K562 (cell line): ENCODE data around the gene SLX9. TPM values are rescaled to one million over a fixed set of nuclear protein-coding genes. Genes with fewer than 3 reads are reported as not detected.

ENCODE experiments used
- ATF7 ChIP-seq: fragments of 450-650 bp; IDR thresholded peaks from 2 replicates; pipeline ENCODE4 v1.7.1; 2014; ENCODE audit warnings: mild to moderate bottlenecking, moderate library complexity
- FOXO4 ChIP-seq: fragments of 450-650 bp; formaldehyde crosslinking; IDR thresholded peaks from 2 replicates; pipeline ENCODE4 v1.4.0; 2020; ENCODE audit warnings: mild to moderate bottlenecking, moderate library complexity
- FOXP4 ChIP-seq: sonication (generic); formaldehyde crosslinking; IDR thresholded peaks from 2 replicates; pipeline ENCODE4 v1.8.0; 2022; ENCODE audit warnings: mild to moderate bottlenecking, missing genetic modification reagents, borderline replicate concordance
- GATAD2A ChIP-seq: fragments of 450-650 bp; IDR thresholded peaks from 2 replicates; pipeline ENCODE4 v1.6.1; 2017
- MAX ChIP-seq: sonication (generic); formaldehyde crosslinking; IDR thresholded peaks from 2 replicates; pipeline ENCODE4 v1.9.0; 2022; ENCODE audit warnings: mild to moderate bottlenecking, missing genetic modification reagents
- NR3C1 ChIP-seq: sonication (generic); formaldehyde crosslinking; IDR thresholded peaks from 2 replicates; pipeline ENCODE4 v1.8.1; 2022; ENCODE audit warnings: missing genetic modification reagents
- PREB ChIP-seq: sonication (generic); formaldehyde crosslinking; IDR thresholded peaks from 2 replicates; pipeline ENCODE4 v1.8.1; 2023; ENCODE audit warnings: mild to moderate bottlenecking, missing genetic modification reagents
- PTBP1 ChIP-seq: fragments of 200-400 bp; formaldehyde crosslinking; IDR thresholded peaks from 2 replicates; pipeline ENCODE4 v1.6.1; 2017; ENCODE audit warnings: low read depth, low read length
- RFX7 ChIP-seq: fragments of 250-450 bp; sonication (Bioruptor Pico); IDR thresholded peaks from 2 replicates; pipeline ENCODE4 v1.5.1; 2021; ENCODE audit warnings: mild to moderate bottlenecking
- SMARCC2 ChIP-seq: fragments of 450-650 bp; IDR thresholded peaks from 2 replicates; pipeline ENCODE4 v1.6.1; 2017; ENCODE audit warnings: antibody characterized with exemption, moderate library complexity, mild to moderate bottlenecking, low read depth
- STAT5A ChIP-seq: IDR thresholded peaks from 2 replicates; pipeline ENCODE4 v1.6.1; 2012; ENCODE audit warnings: low read length, inconsistent platforms, borderline replicate concordance
- TFAP4 ChIP-seq: sonication (generic); formaldehyde crosslinking; IDR thresholded peaks from 2 replicates; pipeline ENCODE4 v1.8.0; 2022; ENCODE audit warnings: missing genetic modification reagents, mild to moderate bottlenecking, moderate library complexity, borderline replicate concordance
- THAP7 ChIP-seq: fragments of 250-450 bp; sonication (Bioruptor Pico); IDR thresholded peaks from 2 replicates; pipeline ENCODE4 v1.5.0; 2021
- THRB ChIP-seq: fragments of 450-650 bp; formaldehyde crosslinking; conservative IDR thresholded peaks from 2 replicates; pipeline ENCODE4 v1.4.0; 2022; ENCODE audit warnings: mild to moderate bottlenecking, missing genetic modification characterization
- ZBED1 ChIP-seq: IDR thresholded peaks from 2 replicates; pipeline ENCODE4 v1.6.1; 2014
- ZBTB7A ChIP-seq: IDR thresholded peaks from 2 replicates; pipeline ENCODE4 v1.6.1; 2011; ENCODE audit warnings: low read depth, mild to moderate bottlenecking, low read length, moderate library complexity, borderline replicate concordance; ENCODE audit not compliant: control insufficient read depth
- ZNF165 ChIP-seq: fragments of 250-450 bp; sonication (Bioruptor Pico); IDR thresholded peaks from 2 replicates; pipeline ENCODE4 v1.4.0; 2020; ENCODE audit warnings: borderline replicate concordance
- ZNF197 ChIP-seq: fragments of 200-800 bp; sonication (Bioruptor generic); IDR thresholded peaks from 2 replicates; pipeline ENCODE4 v1.6.1; 2016; ENCODE audit warnings: low read depth, missing genetic modification characterization, missing compliant biosample characterization
- ZNF24 ChIP-seq: fragments of 450-650 bp; IDR thresholded peaks from 2 replicates; pipeline ENCODE4 v1.6.1; 2016
- polyA plus RNA-seq, 8 experiments: library from polyadenylated mRNA; depleted of rRNA in 4 of 8; stranded (reverse) in 5 of 8; unstranded in 3 of 8; fragments of >200 nt; fragmentation: Nextera tagmentation in 2 of 8; fragmentation: Illumina TruSeq in 1 of 8; extraction: Ambion mirVana in 2 of 8; extraction: Trizol in 1 of 8; gene quantifications; 2 replicates each; pipeline versions ENCODE4 v1.2.1 to v1.2.3, GENCODE V29; 2011 to 2014; ENCODE audit warnings: inconsistent platforms in 1 of 8, missing spikeins in 1 of 8
- total RNA-seq, 7 experiments: library from RNA; depleted of rRNA in 6 of 7; stranded (reverse); fragments of >200 nt in 6 of 7; fragmentation: Illumina TruSeq in 2 of 7; extraction: Trizol in 2 of 7; gene quantifications; 2 replicates each; pipeline versions ENCODE4 v1.2.1 to v1.2.3, GENCODE V29; 2011 to 2021; ENCODE audit warnings: low replicate concordance in 1 of 7

SLX9 gene
- total and polyA plus RNA-seq, 9 of the 15 experiments (the other 6 are each of a cell fraction or from before 2014, with no cell fraction given) = 1.2 to 75.5 (median 16.5) TPM

GRCh38 chr21:44939532-44940115 is at the start of gene SLX9 (continued):
- TF ChIP-seq ZNF165 (CRISPR knock-in tag) (peak; percentile 71; the same call in 1 of the 2 replicates), ZNF24 (no peak; the same call in 1 of the 2 replicates), MAX (CRISPR knock-in tag) (peak; percentile 57; the same call in 1 of the 2 replicates), RFX7 (peak; percentile 75; the same call in 1 of the 2 replicates), ZNF197 (CRISPR knock-in tag) (no peak), PTBP1 (no peak), ZBED1 (peak; percentile 70; the same call in 1 of the 2 replicates), THRB (CRISPR knock-in tag) (peak; percentile 78; the same call in 1 of the 2 replicates), ZBTB7A (peak; percentile 94), STAT5A (peak; percentile 25; the same call in 1 of the 2 replicates), ATF7 (peak; percentile 82), THAP7 (CRISPR knock-in tag) (peak; percentile 84; the same call in 1 of the 2 replicates), TFAP4 (CRISPR knock-in tag) (peak; percentile 88), FOXO4 (CRISPR knock-in tag) (0 out of 2 replicates have a peak, but pooled peaks have one; percentile 84), PREB (CRISPR knock-in tag) (no peak), GATAD2A (peak; percentile 67; the same call in 1 of the 2 replicates), NR3C1 (CRISPR knock-in tag) (no peak), SMARCC2 (peak; percentile 43; the same call in 1 of the 2 replicates), FOXP4 (CRISPR knock-in tag) (peak; percentile 75; the same call in 1 of the 2 replicates)
